ENCODE results near the gene BICC1. TPM values are rescaled to one million over a fixed set of nuclear protein-coding genes. Genes with fewer than 3 reads are reported as not detected.

Gene BICC1
- total RNA-seq, 4 donors from 2014 or later: 1.3 to 29.7 (median 17.5) TPM

DNA sequence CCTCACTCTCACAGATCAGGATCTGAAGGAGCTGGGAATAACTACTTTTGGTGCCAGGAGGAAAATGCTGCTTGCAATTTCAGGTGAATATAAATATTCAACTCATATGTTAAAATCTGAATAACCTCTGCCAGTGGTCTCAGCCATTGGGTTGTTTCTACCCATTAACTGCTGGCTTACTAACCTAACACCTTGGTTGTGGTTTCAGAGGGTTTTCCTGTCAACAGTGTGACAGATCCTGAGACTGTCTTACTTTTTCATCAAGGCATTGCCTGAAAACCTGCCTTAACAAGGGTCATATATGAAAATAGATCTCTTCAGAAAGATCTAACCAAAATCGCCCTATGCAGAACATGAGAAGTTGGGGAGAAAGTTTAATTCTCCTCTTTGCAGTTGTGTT, 307.7 kb downstream of the BICC1 start:
- intact Hi-C loops (cut with DNase I; ENCODE audit: low total_unique reads): no loop called here
- DNase-seq: no peak
- peaks cover 0 to 3% of the 10 kb centered on the region in 2 donors for H3K4me1 ChIP-seq
- TF ChIP-seq, protein P1, sequence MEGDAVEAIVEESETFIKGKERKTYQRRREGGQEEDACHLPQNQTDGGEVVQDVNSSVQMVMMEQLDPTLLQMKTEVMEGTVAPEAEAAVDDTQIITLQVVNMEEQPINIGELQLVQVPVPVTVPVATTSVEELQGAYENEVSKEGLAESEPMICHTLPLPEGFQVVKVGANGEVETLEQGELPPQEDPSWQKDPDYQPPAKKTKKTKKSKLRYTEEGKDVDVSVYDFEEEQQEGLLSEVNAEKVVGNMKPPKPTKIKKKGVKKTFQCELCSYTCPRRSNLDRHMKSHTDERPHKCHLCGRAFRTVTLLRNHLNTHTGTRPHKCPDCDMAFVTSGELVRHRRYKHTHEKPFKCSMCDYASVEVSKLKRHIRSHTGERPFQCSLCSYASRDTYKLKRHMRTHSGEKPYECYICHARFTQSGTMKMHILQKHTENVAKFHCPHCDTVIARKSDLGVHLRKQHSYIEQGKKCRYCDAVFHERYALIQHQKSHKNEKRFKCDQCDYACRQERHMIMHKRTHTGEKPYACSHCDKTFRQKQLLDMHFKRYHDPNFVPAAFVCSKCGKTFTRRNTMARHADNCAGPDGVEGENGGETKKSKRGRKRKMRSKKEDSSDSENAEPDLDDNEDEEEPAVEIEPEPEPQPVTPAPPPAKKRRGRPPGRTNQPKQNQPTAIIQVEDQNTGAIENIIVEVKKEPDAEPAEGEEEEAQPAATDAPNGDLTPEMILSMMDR (IDR thresholded peaks at IDR 0.05): no peak
- TF ChIP-seq POLR2A (IDR thresholded peaks at IDR 0.05): no peak
- H3K27ac ChIP-seq: no peak overlapping the region
- no peaks in the 10 kb centered on the region for H3K9me3 ChIP-seq
- no peak overlapping the region for H3K4me3 ChIP-seq
- no peaks in the 10 kb centered on the region for H3K36me3 ChIP-seq
- no peaks in the 10 kb centered on the region for H3K27me3 ChIP-seq

DNA sequence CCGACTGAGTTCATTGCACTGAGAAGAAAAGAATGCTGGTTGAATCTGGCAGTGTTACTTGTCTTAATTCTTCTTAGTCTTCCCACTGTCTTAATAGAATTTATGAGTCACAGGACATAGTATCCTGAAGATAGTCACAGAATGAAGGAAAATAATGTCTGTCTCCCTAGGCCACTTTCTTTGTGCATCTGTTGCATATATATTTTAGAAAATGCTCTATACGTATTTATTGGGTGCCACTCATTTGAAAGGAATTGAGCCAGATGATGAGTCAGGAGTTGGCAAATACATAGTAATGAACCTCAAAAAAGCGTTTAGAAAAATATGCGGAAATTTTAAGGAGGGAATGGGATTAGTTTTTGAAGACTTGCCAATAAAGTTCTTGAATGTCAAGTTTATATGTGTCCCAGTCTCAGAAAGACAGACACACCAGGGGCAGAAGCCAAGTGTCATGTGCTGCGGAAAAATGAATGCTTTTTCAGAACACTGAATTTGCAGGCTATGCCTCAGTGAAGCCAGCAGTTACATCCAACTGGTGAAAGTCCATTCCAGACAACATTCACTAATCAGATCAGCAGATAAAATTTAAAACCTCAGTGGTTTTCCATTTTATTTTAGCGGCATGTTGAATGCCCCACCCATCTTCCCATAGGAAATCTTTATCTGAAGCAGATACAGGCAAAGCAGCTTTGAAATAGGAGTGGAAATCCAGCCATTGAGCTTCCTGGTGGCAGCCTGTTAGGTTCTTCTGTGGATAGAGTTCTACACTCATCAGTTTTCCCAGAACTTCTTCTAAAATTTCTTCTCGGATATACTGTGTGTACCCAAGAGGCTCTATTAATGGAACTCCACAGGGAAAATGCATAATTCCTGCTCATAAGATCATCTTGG, 308.4 kb downstream of the BICC1 start:
- intact Hi-C loops (cut with DNase I; ENCODE audit: low total_unique reads): no loop called here
- H3K27ac ChIP-seq: peak overlapping the region in 1 of 2 donors; percentile 2
- TF ChIP-seq, protein P1 (IDR thresholded peaks at IDR 0.05): no peak
- no peak for TF ChIP-seq POLR2A (IDR thresholded peaks at IDR 0.05)
- DNase-seq: no peak
- H3K9me3 ChIP-seq: no peaks in the 10 kb centered on the region
- no peak overlapping the region for H3K4me3 ChIP-seq
- peaks cover 0 to 3% of the 10 kb centered on the region in 2 donors for H3K4me1 ChIP-seq
- H3K27me3 ChIP-seq: no peaks in the 10 kb centered on the region
- H3K36me3 ChIP-seq: no peaks in the 10 kb centered on the region

DNA sequence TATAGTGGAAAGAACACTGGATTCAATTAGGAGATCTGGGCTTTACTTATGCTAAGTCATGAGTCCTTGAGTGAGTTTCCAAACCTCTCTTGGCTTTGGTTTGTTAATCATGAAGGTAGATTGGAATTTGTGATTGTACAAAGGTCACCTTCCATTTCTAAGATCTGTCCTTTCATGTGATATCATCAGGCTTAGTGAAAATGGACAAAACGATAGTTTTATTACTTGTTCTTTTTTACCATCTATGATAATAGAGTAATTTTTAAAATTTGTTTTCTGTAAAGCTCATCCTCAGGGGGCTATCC, 309.0 kb downstream of the BICC1 start:
- TF ChIP-seq, protein P1 (IDR thresholded peaks at IDR 0.05): no peak
- TF ChIP-seq POLR2A (IDR thresholded peaks at IDR 0.05): no peak
- Histone ChIP-seq H3K27me3 (no peaks in the 10 kb centered on the region), H3K4me3 (no peak overlapping the region), H3K36me3 (no peaks in the 10 kb centered on the region), H3K27ac (peak overlapping the region in 1 of 2 donors; percentile 2), H3K9me3 (no peaks in the 10 kb centered on the region), H3K4me1 (peaks cover 0 to 3% of the 10 kb centered on the region in 2 donors)
- intact Hi-C loops (cut with DNase I; ENCODE audit: low total_unique reads): no loop called here
- DNase-seq: no peak

DNA sequence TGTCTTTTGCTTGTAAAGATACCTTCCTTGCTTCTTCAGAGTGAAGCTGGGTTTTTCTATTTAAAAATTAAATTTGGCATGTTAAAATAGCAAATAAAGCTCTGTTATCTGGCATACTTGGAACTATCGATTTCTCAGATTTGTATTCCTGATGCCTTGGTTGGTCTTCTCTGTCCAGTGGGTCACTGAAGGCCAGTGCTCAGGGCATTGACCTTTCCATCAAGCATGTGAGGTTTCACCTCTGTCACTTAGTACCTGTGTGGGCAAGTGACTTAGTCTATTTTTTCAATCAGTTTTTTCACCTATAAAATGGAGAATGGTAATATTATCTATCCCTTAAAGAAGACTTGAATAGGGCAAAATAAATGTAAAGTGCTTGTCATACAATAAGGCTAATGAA, 311.3 kb downstream of the BICC1 start:
- Histone ChIP-seq H3K4me3 (no peak overlapping the region), H3K36me3 (no peaks in the 10 kb centered on the region), H3K27ac (no peak overlapping the region), H3K27me3 (no peaks in the 10 kb centered on the region), H3K4me1 (no peaks in the 10 kb centered on the region), H3K9me3 (no peaks in the 10 kb centered on the region)
- TF ChIP-seq POLR2A (IDR thresholded peaks at IDR 0.05): no peak
- TF ChIP-seq, protein P1 (IDR thresholded peaks at IDR 0.05): no peak
- intact Hi-C loops (cut with DNase I; ENCODE audit: low total_unique reads): no loop called here
- DNase-seq: no peak

DNA sequence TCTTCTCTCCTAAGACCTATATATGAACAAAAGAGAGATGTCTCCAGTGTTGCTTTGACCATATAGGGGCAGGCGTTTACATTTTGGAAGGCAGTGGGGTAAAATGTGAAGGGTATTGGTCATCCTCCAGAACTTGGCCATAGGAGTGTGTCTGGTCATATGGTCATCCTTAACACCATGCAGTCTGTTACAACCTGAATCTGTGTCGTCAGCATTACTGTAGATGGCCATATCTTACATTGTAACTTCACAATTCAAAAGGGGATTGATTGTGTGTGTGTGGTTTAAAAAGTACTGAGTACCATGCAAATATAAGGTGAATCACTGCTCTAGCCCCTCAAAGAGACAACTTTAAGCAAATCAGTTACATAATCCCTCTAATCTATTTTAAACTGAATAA, 311.7 kb downstream of the BICC1 start:
- Histone ChIP-seq H3K36me3 (no peaks in the 10 kb centered on the region), H3K9me3 (no peaks in the 10 kb centered on the region), H3K4me3 (no peak overlapping the region), H3K27me3 (no peaks in the 10 kb centered on the region), H3K27ac (no peak overlapping the region), H3K4me1 (no peaks in the 10 kb centered on the region)
- no peak for DNase-seq
- TF ChIP-seq POLR2A (IDR thresholded peaks at IDR 0.05): no peak
- TF ChIP-seq, protein P1 (IDR thresholded peaks at IDR 0.05): no peak
- intact Hi-C loops (cut with DNase I; ENCODE audit: low total_unique reads): no loop called here
